AG04450 (cell line): Measurements from ENCODE around the gene CDCP1. TPM values are rescaled to one million over a fixed set of nuclear protein-coding genes. Genes with fewer than 3 reads are reported as not detected.
A peak's percentile ranks its signal among the peaks of the same experiment; 100 is the strongest.
"Not testable (repeated sequence)": the region's sequence is repeated elsewhere in the genome, so short reads cannot be mapped to it uniquely, and the experiment has no call there.

Experiments used
- CTCF ChIA-PET: fragments of 300-600, 350-600 bp; formaldehyde crosslinking; extraction: SDS; loops from one replicate; lab custom pipeline; 2022; ENCODE audit warnings: antibody characterized with exemption, inconsistent platforms; lab: Charles Lee
- POLR2A ChIA-PET: fragments of 350-600 bp; formaldehyde crosslinking; extraction: SDS; loops from one replicate; lab custom pipeline; 2021; ENCODE audit warnings: antibody characterized with exemption, inconsistent platforms; lab: Yijun Ruan, JAX
- DNase-seq: peaks from one replicate; pipeline ENCODE4 v3.0.0-alpha.2; 2011; ENCODE audit warnings: low read depth, low spot score
- H3K27ac ChIP-seq: one replicate; pipeline ENCODE4 v1.5.1; 2012; ENCODE audit warnings: low read depth, low read length, control low read depth
- H3K27me3 ChIP-seq: one replicate; pipeline ENCODE4 v1.6.0; 2012; ENCODE audit warnings: low read length; ENCODE audit not compliant: control insufficient read depth, insufficient read depth
- H3K4me3 ChIP-seq: 2 replicates; pipeline ENCODE4 v1.5.1; 2011; ENCODE audit warnings: mild to moderate bottlenecking, low read depth, low read length, control low read depth
- H3K9me3 ChIP-seq: 2 replicates; pipeline ENCODE4 v1.5.1; 2012; ENCODE audit warnings: low read length; ENCODE audit not compliant: control insufficient read depth, insufficient read depth
- polyA plus RNA-seq: library from polyadenylated mRNA; depleted of rRNA; stranded (reverse); fragments of >200 nt; gene quantifications from 2 replicates; pipeline ENCODE4 v1.2.3, GENCODE V29; 2011
- TF ChIP-seq, protein P1 (sequence below): IDR thresholded peaks from 2 replicates; pipeline ENCODE4 v1.5.1; 2011; ENCODE audit warnings: low read depth, low read length, control low read depth, inconsistent platforms

The CDCP1 gene
- polyA plus RNA-seq, 1 experiment = 13.6 TPM

DNA sequence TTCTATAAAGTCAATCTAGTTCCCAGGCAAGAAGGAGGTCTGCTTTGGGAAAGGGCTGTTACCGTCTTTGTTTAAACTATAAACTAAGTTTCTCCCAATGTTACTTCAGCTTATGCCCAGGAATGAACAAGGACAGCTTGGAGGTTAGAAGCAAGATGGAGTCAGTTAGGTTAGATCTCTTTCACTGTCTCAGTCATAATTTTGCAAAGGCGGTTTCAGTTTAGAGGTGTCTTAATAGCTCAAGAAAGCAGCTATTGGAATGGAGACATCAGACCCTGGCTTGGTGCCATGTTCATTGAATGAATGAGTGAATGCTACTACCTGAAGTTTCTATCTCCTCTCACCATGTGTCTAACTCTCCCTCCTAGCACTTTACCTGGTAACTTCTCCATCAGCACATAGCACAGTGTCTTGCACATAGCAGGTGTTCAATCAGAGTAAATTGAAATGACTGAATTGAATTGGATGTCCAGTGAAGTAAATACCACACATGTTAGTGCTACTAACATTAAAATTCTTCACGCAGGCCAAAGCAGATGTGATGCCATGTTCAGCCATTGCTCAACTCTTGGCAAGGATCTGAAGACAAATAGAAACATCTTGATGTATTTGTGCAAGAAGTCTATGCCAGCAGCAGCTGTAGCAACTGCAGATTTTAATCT, 91.9 kb downstream of the CDCP1 start:
- H3K4me3 ChIP-seq = no peak overlapping the region
- ChIA-PET POLR2A (interaction anchor here (0.6 to 2.3 kb wide), 3 partner anchors 31 to 170 kb away, joined by 3 to 10 read pairs (median 4); no protein-coding TSS in a partner anchor), CTCF (interaction anchor here (1.1 to 4.7 kb wide), 4 partner anchors 14 to 454 kb away, joined by 3 to 29 read pairs (median 4); no protein-coding TSS in a partner anchor)
- H3K9me3 ChIP-seq = no peaks in the 10 kb centered on the region
- no peaks in the 10 kb centered on the region for H3K27me3 ChIP-seq
- TF ChIP-seq, protein P1, sequence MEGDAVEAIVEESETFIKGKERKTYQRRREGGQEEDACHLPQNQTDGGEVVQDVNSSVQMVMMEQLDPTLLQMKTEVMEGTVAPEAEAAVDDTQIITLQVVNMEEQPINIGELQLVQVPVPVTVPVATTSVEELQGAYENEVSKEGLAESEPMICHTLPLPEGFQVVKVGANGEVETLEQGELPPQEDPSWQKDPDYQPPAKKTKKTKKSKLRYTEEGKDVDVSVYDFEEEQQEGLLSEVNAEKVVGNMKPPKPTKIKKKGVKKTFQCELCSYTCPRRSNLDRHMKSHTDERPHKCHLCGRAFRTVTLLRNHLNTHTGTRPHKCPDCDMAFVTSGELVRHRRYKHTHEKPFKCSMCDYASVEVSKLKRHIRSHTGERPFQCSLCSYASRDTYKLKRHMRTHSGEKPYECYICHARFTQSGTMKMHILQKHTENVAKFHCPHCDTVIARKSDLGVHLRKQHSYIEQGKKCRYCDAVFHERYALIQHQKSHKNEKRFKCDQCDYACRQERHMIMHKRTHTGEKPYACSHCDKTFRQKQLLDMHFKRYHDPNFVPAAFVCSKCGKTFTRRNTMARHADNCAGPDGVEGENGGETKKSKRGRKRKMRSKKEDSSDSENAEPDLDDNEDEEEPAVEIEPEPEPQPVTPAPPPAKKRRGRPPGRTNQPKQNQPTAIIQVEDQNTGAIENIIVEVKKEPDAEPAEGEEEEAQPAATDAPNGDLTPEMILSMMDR = no peak
- H3K27ac ChIP-seq = peak overlapping the region; percentile 78
- DNase-seq = peak; percentile 71

GRCh38 chr3:45053805-45054195, 92.4 kb downstream of the CDCP1 start:
- DNase-seq, H3K27me3 ChIP-seq, H3K9me3 ChIP-seq, H3K4me3 ChIP-seq: not testable (repeated sequence)
- H3K27ac ChIP-seq = peak overlapping the region; percentile 78
- POLR2A ChIA-PET = interaction anchor here (2.3 kb wide), 1 partner anchor 31 kb away, joined by 10 read pairs; no protein-coding TSS in a partner anchor
- CTCF ChIA-PET = interaction anchor here (0.8 to 4.7 kb wide), 5 partner anchors 10 to 454 kb away, joined by 3 to 29 read pairs (median 3); no protein-coding TSS in a partner anchor

- DNase-seq = no peak
- H3K9me3 ChIP-seq = no peaks in the 10 kb centered on the region
- ChIA-PET CTCF (no interaction called here), POLR2A (no interaction called here)
- no peak overlapping the region for H3K27ac ChIP-seq
- H3K4me3 ChIP-seq = no peak overlapping the region
- H3K27me3 ChIP-seq = no peaks in the 10 kb centered on the region
- TF ChIP-seq, protein P1 = no peak
Measured at GRCh38 chr3:45051685-45052084, 94.5 kb downstream of the CDCP1 start.

- no peaks in the 10 kb centered on the region for H3K9me3 ChIP-seq
- H3K4me3 ChIP-seq = no peak overlapping the region
- no peak for DNase-seq
- ChIA-PET POLR2A (no interaction called here), CTCF (no interaction called here)
- TF ChIP-seq, protein P1 = no peak
- H3K27ac ChIP-seq = no peak overlapping the region
- no peaks in the 10 kb centered on the region for H3K27me3 ChIP-seq
Measured at GRCh38 chr3:45049807-45050206, 96.4 kb downstream of the CDCP1 start.

GRCh38 chr3:45048244-45048643, 97.9 kb downstream of the CDCP1 start:
- no peaks in the 10 kb centered on the region for H3K9me3 ChIP-seq
- no peaks in the 10 kb centered on the region for H3K27me3 ChIP-seq
- no peak for DNase-seq
- CTCF ChIA-PET = interaction anchor here (1.0 to 1.3 kb wide), 3 partner anchors 8 to 451 kb away, joined by 3 to 5 read pairs (median 5); no protein-coding TSS in a partner anchor
- POLR2A ChIA-PET = no interaction called here
- no peak overlapping the region for H3K4me3 ChIP-seq
- H3K27ac ChIP-seq = no peak overlapping the region
- TF ChIP-seq, protein P1 = no peak
